SH-SY5Y (cell line): ENCODE results near the gene HMBS.

ENCODE experiments used
- GATA2 ChIP-seq: IDR thresholded peaks from 2 replicates; pipeline ENCODE4 v1.6.1; 2011; ENCODE audit warnings: mild to moderate bottlenecking, low read depth, low read length
- GATA3 ChIP-seq: IDR thresholded peaks from 2 replicates; pipeline ENCODE4 v1.6.1; 2011; ENCODE audit warnings: low read depth, mild to moderate bottlenecking, low read length, moderate library complexity

- TF ChIP-seq GATA2 (no peak), GATA3 (no peak)
Measured at GRCh38 chr11:119117004-119117706, 32.5 kb downstream of the HMBS start.
